Renal cortex interstitium (tissue), 15 donors: ENCODE results near the gene HIP1. TPM values are rescaled to one million over a fixed set of nuclear protein-coding genes. Genes with fewer than 3 reads are reported as not detected.
"Not testable (repeated sequence)": the region's sequence is repeated elsewhere in the genome, so short reads cannot be mapped to it uniquely, and the experiment has no call there.

Experiments used
- DNase-seq, 11 donors: peaks; one replicate each; pipeline ENCODE4 v3.0.0-alpha.2; 2013; ENCODE audit warnings: low read depth in 9 of 11, low spot score in 4 of 11; ENCODE audit errors: extremely low read depth in 1 of 11
- long read RNA-seq, 16 experiments: transcript quantifications; one replicate each; lab custom pipeline, GENCODE V29; 2026
- polyA plus RNA-seq, 3 donors: library from polyadenylated mRNA; unstranded; fragments of 120-200 nt; gene quantifications; one replicate each; pipeline ENCODE4 v1.2.1, GENCODE V29; 2013; ENCODE audit not compliant: insufficient read length in 3 of 3

The HIP1 gene
- polyA plus RNA-seq: 10 to 100 TPM; 31.3 to 35.7 (median 35.3) TPM
- long read RNA-seq, donor 1, partial matches to known transcripts: 6 of 6 reads
- long read RNA-seq, donor 1, other reads (novel, unspliced or antisense): 0 of 6 reads
- long read RNA-seq, donor 2, full-length matches to known transcripts: 1 of 1 reads
- long read RNA-seq, donor 2, partial matches to known transcripts: 0 of 1 reads
- long read RNA-seq, donor 2, other reads (novel, unspliced or antisense): 0 of 1 reads
- long read RNA-seq, donor 3, full-length matches to known transcripts: 2 of 2 reads
- long read RNA-seq, donor 3, partial matches to known transcripts: 0 of 2 reads
- long read RNA-seq, donor 3, other reads (novel, unspliced or antisense): 0 of 2 reads
- long read RNA-seq, donor 4, full-length matches to known transcripts: 1 of 6 reads
- long read RNA-seq, donor 4, partial matches to known transcripts: 5 of 6 reads
- long read RNA-seq, donor 4, other reads (novel, unspliced or antisense): 0 of 6 reads
- long read RNA-seq, donor 5: 0 reads
- long read RNA-seq, donor 6, partial matches to known transcripts: 14 of 14 reads
- long read RNA-seq, donor 6, other reads (novel, unspliced or antisense): 0 of 14 reads
- long read RNA-seq, donor 7: 0 reads
- long read RNA-seq, donor 8: 0 reads
- long read RNA-seq, donor 9, partial matches to known transcripts: 10 of 11 reads
- long read RNA-seq, donor 9, other reads (novel, unspliced or antisense): 0 of 11 reads
- long read RNA-seq, donor 10, full-length matches to known transcripts: 2 of 2 reads
- long read RNA-seq, donor 10, partial matches to known transcripts: 0 of 2 reads
- long read RNA-seq, donor 10, other reads (novel, unspliced or antisense): 0 of 2 reads
- long read RNA-seq, donor 11, full-length matches to known transcripts: 2 of 2 reads
- long read RNA-seq, donor 11, partial matches to known transcripts: 0 of 2 reads
- long read RNA-seq, donor 11, other reads (novel, unspliced or antisense): 0 of 2 reads
- long read RNA-seq, donor 12, partial matches to known transcripts: 0 of 1 reads
- long read RNA-seq, donor 12, other reads (novel, unspliced or antisense): 0 of 1 reads
- long read RNA-seq, donor 13: 0 reads
- long read RNA-seq, donor 14: 0 reads
- long read RNA-seq, donor 15, full-length matches to known transcripts: 1 of 1 reads
- long read RNA-seq, donor 15, partial matches to known transcripts: 0 of 1 reads
- long read RNA-seq, donor 15, other reads (novel, unspliced or antisense): 0 of 1 reads
- long read RNA-seq, donor 16, partial matches to known transcripts: 31 of 32 reads
- long read RNA-seq, donor 16, other reads (novel, unspliced or antisense): 0 of 32 reads

- no peak for DNase-seq
Measured at GRCh38 chr7:75738604-75738974, at the start of gene HIP1. HIP1 (minus strand) TSS chr7:75738941; CDS start chr7:75738920, 21 bp downstream.

- not testable (repeated sequence) for DNase-seq
Measured at GRCh38 chr7:75788154-75788847, 49.6 kb upstream of the HIP1 start.

- DNase-seq: not testable (repeated sequence)
Measured at GRCh38 chr7:75783058-75783457, 44.3 kb upstream of the HIP1 start.

GRCh38 chr7:75780647-75781273 is 42.0 kb upstream of the HIP1 start:
- not testable (repeated sequence) for DNase-seq

- not testable (repeated sequence) for DNase-seq
Measured at GRCh38 chr7:75779516-75779915, 40.8 kb upstream of the HIP1 start.

- DNase-seq: not testable (repeated sequence)
Measured at GRCh38 chr7:75779035-75779434, 40.3 kb upstream of the HIP1 start.

- no peak for DNase-seq
Measured at GRCh38 chr7:75776295-75776971, 37.7 kb upstream of the HIP1 start.

- DNase-seq: not testable (repeated sequence)
Measured at GRCh38 chr7:75773958-75774357, 35.2 kb upstream of the HIP1 start.

GRCh38 chr7:75772081-75773077 is 33.6 kb upstream of the HIP1 start, which contains the start of gene CCL26:
CCL26 (minus strand) TSS chr7:75772211; CDS start chr7:75772176, 35 bp downstream.
- DNase-seq: no peak

- no peak for DNase-seq
Measured at GRCh38 chr7:75771224-75771623, 32.5 kb upstream of the HIP1 start.

- DNase-seq: peak in 4 of 11 donors; percentile 38 to 68 (median 47)
Measured at GRCh38 chr7:75762350-75762917, 23.7 kb upstream of the HIP1 start.

GRCh38 chr7:75761801-75762200 is 23.1 kb upstream of the HIP1 start:
- DNase-seq: not testable (repeated sequence)

- no peak for DNase-seq
Measured at GRCh38 chr7:75758491-75758890, 19.8 kb upstream of the HIP1 start.

GRCh38 chr7:75757860-75758259 is 19.1 kb upstream of the HIP1 start:
- no peak for DNase-seq

- DNase-seq: no peak
Measured at GRCh38 chr7:75756991-75757676, 18.4 kb upstream of the HIP1 start.
